ENCODE data around the gene BOK. TPM values are rescaled to one million over a fixed set of nuclear protein-coding genes. Genes with fewer than 3 reads are reported as not detected.
A peak's percentile ranks its signal among the peaks of the same experiment; 100 is the strongest.

Gene BOK
- total RNA-seq, 1 experiment from 2014 or later, result not detected

GRCh38 chr2:241618829-241619228 is 60.3 kb downstream of the BOK start:
- Histone ChIP-seq H3K9ac (ENCODE audit: low read length) (peak overlapping the region; percentile 47), H2AFZ (ENCODE audit: low read length) (no peak overlapping the region), H3K27ac (ENCODE audit: low read length) (no peak overlapping the region), H3K9me2 (replicated peaks; ENCODE audit: insufficient read depth, low read length) (no peaks in the 10 kb centered on the region), H3K4me1 (ENCODE audit: low read length) (peaks cover 24% of the 10 kb centered on the region), H3K4me2 (ENCODE audit: low read depth, low read length, poor library complexity, severe bottlenecking) (peak overlapping the region; percentile 54), H3K36me3 (ENCODE audit: insufficient read depth, low read length) (no peaks in the 10 kb centered on the region; the same call in 1 of the 2 replicates), H4K20me1 (ENCODE audit: insufficient read depth, low read depth, low read length) (no peaks in the 10 kb centered on the region; the same call in 1 of the 2 replicates), H3K4me3 (ENCODE audit: low read length) (peak overlapping the region; percentile 52; the same call in 1 of the 2 replicates), H3K79me2 (ENCODE audit: low read length) (peaks cover 88% of the 10 kb centered on the region), H3K27me3 (ENCODE audit: low read length) (no peaks in the 10 kb centered on the region), H3K9me3 (ENCODE audit: low read length) (no peaks in the 10 kb centered on the region)
- DNase-seq, result no peak

GRCh38 chr2:241619597-241620418 is 61.3 kb downstream of the BOK start:
- Histone ChIP-seq H3K4me1 (ENCODE audit: low read length) (peaks cover 24% of the 10 kb centered on the region), H3K9me2 (replicated peaks; ENCODE audit: insufficient read depth, low read length) (no peaks in the 10 kb centered on the region), H3K9me3 (ENCODE audit: low read length) (no peaks in the 10 kb centered on the region), H4K20me1 (ENCODE audit: insufficient read depth, low read depth, low read length) (no peaks in the 10 kb centered on the region; the same call in 1 of the 2 replicates), H3K79me2 (ENCODE audit: low read length) (peaks cover 91% of the 10 kb centered on the region), H3K4me3 (ENCODE audit: low read length) (no peak overlapping the region), H3K9ac (ENCODE audit: low read length) (no peak overlapping the region), H3K27ac (ENCODE audit: low read length) (no peak overlapping the region), H3K4me2 (ENCODE audit: low read depth, low read length, poor library complexity, severe bottlenecking) (no peak overlapping the region), H3K36me3 (ENCODE audit: insufficient read depth, low read length) (no peaks in the 10 kb centered on the region; the same call in 1 of the 2 replicates), H3K27me3 (ENCODE audit: low read length) (no peaks in the 10 kb centered on the region), H2AFZ (ENCODE audit: low read length) (no peak overlapping the region)
- no peak for DNase-seq

GRCh38 chr2:241620419-241620769 is 61.8 kb downstream of the BOK start:
- no peak for DNase-seq

More at GRCh38 chr2:241620419-241620769, 61.8 kb downstream of the BOK start:
- Histone ChIP-seq H3K9ac (ENCODE audit: low read length) (no peak overlapping the region), H3K9me2 (replicated peaks; ENCODE audit: insufficient read depth, low read length) (no peaks in the 10 kb centered on the region), H2AFZ (ENCODE audit: low read length) (no peak overlapping the region), H3K79me2 (ENCODE audit: low read length) (peaks cover 91% of the 10 kb centered on the region), H3K4me3 (ENCODE audit: low read length) (no peak overlapping the region), H3K27ac (ENCODE audit: low read length) (no peak overlapping the region), H3K27me3 (ENCODE audit: low read length) (no peaks in the 10 kb centered on the region), H3K4me2 (ENCODE audit: low read depth, low read length, poor library complexity, severe bottlenecking) (no peak overlapping the region), H3K4me1 (ENCODE audit: low read length) (peaks cover 24% of the 10 kb centered on the region), H4K20me1 (ENCODE audit: insufficient read depth, low read depth, low read length) (no peaks in the 10 kb centered on the region; the same call in 1 of the 2 replicates), H3K36me3 (ENCODE audit: insufficient read depth, low read length) (no peaks in the 10 kb centered on the region; the same call in 1 of the 2 replicates), H3K9me3 (ENCODE audit: low read length) (no peaks in the 10 kb centered on the region)

Small RNA genes lying within 50 kb of the gene (small RNA-seq; reads per million reads assigned to genes)
- gene RNA5SP122, result not detected

Other genes starting within 250 kb of the BOK start
- 141 and 167 TPM in 2 replicates for gene HDLBP, start 243.1 kb upstream of the BOK start, total RNA-seq (2014; rRNA removed; shearing (Covaris generic); ENCODE audit: low replicate concordance)
- 208 and 281 TPM in 2 replicates for gene SEPTIN2, start 242.8 kb upstream of the BOK start, total RNA-seq (2014; rRNA removed; shearing (Covaris generic); ENCODE audit: low replicate concordance)
- 30.5 and 40.0 TPM in 2 replicates for gene FARP2, start 202.5 kb upstream of the BOK start, total RNA-seq (2014; rRNA removed; shearing (Covaris generic); ENCODE audit: low replicate concordance)
- 79.5 and 152 TPM in 2 replicates for gene STK25, start 50.2 kb upstream of the BOK start, total RNA-seq (2014; rRNA removed; shearing (Covaris generic); ENCODE audit: low replicate concordance)
- gene THAP4, start 78.4 kb downstream of the BOK start, total RNA-seq (2014; rRNA removed; shearing (Covaris generic); ENCODE audit: low replicate concordance), result 45.4 and 107 TPM in 2 replicates
- gene ATG4B, start 78.9 kb downstream of the BOK start, total RNA-seq (2014; rRNA removed; shearing (Covaris generic); ENCODE audit: low replicate concordance), result 63.9 and 66.6 TPM in 2 replicates
- 29.1 and 32.0 TPM in 2 replicates for gene DTYMK, start 128.1 kb downstream of the BOK start, total RNA-seq (2014; rRNA removed; shearing (Covaris generic); ENCODE audit: low replicate concordance)
- gene ING5, start 143.3 kb downstream of the BOK start, total RNA-seq (2014; rRNA removed; shearing (Covaris generic); ENCODE audit: low replicate concordance), result 34.4 and 46.8 TPM in 2 replicates
- gene D2HGDH, start 175.9 kb downstream of the BOK start, total RNA-seq (2014; rRNA removed; shearing (Covaris generic); ENCODE audit: low replicate concordance), result 21.2 and 35.9 TPM in 2 replicates
- not detected in 2 replicates for gene GAL3ST2, start 218.1 kb downstream of the BOK start, total RNA-seq (2014; rRNA removed; shearing (Covaris generic); ENCODE audit: low replicate concordance)

Measured in Karpas-422 (cell line).